Astrocyte of the spinal cord (primary cell): ENCODE results near the gene HNRNPLL.
A peak's percentile ranks its signal among the peaks of the same experiment; 100 is the strongest.

Experiments used
- DNase-seq: peaks from one replicate; pipeline ENCODE4 v3.0.0; 2011; ENCODE audit warnings: low read depth, low spot score
- H3K4me3 ChIP-seq: 2 replicates; pipeline ENCODE4 v1.5.1; 2011; ENCODE audit warnings: low read depth, mild to moderate bottlenecking, low read length, moderate library complexity
- CTCF ChIP-seq: IDR thresholded peaks from 2 replicates; pipeline ENCODE4 v1.5.1; 2012; ENCODE audit warnings: low read depth, mild to moderate bottlenecking, low read length, inconsistent platforms
- in situ Hi-C: cut with HindIII; loops from 2 replicates; pipeline ENCODE4 v1.10.0; 2017; ENCODE audit warnings: low sequenced_read_pairs

The HNRNPLL gene

GRCh38 chr2:38601463-38602135 lies 1.1 kb downstream of the HNRNPLL start:
- in situ Hi-C loops, result no loop called here
- no peak for TF ChIP-seq CTCF
- DNase-seq, result peak; percentile 58
- peak overlapping the region; percentile 85 for H3K4me3 ChIP-seq

GRCh38 chr2:38600921-38601455 lies 1.7 kb downstream of the HNRNPLL start:
- no peak for TF ChIP-seq CTCF
- peak; percentile 41 for DNase-seq
- in situ Hi-C loops, result no loop called here
- H3K4me3 ChIP-seq, result peak overlapping the region; percentile 85

GRCh38 chr2:38600242-38600891 lies 2.4 kb downstream of the HNRNPLL start:
- H3K4me3 ChIP-seq, result peak overlapping the region; percentile 85
- TF ChIP-seq CTCF, result no peak
- no peak for DNase-seq
- in situ Hi-C loops, result no loop called here

GRCh38 chr2:38599706-38600105 lies 3.0 kb downstream of the HNRNPLL start:
- TF ChIP-seq CTCF, result no peak
- H3K4me3 ChIP-seq, result peak overlapping the region; percentile 0
- DNase-seq, result no peak
- in situ Hi-C loops, result no loop called here

GRCh38 chr2:38598991-38599295 lies 3.8 kb downstream of the HNRNPLL start:
- DNase-seq, result no peak
- H3K4me3 ChIP-seq, result no peak overlapping the region
- no peak for TF ChIP-seq CTCF
- in situ Hi-C loops, result no loop called here

- DNase-seq, result no peak
These were observed 4.3 kb downstream of the HNRNPLL start for GRCh38 chr2:38598200-38598990.

More at GRCh38 chr2:38598200-38598990, 4.3 kb downstream of the HNRNPLL start:
- TF ChIP-seq CTCF, result no peak
- in situ Hi-C loops, result no loop called here
- H3K4me3 ChIP-seq, result no peak overlapping the region
